ENCODE measurements around the gene TRIM68. TPM values are rescaled to one million over a fixed set of nuclear protein-coding genes. Genes with fewer than 3 reads are reported as not detected.

TRIM68 gene
- total and polyA plus RNA-seq, 2 of the 4 experiments (the other 2 are of a cell fraction): 8.1 to 8.4 TPM

DNA sequence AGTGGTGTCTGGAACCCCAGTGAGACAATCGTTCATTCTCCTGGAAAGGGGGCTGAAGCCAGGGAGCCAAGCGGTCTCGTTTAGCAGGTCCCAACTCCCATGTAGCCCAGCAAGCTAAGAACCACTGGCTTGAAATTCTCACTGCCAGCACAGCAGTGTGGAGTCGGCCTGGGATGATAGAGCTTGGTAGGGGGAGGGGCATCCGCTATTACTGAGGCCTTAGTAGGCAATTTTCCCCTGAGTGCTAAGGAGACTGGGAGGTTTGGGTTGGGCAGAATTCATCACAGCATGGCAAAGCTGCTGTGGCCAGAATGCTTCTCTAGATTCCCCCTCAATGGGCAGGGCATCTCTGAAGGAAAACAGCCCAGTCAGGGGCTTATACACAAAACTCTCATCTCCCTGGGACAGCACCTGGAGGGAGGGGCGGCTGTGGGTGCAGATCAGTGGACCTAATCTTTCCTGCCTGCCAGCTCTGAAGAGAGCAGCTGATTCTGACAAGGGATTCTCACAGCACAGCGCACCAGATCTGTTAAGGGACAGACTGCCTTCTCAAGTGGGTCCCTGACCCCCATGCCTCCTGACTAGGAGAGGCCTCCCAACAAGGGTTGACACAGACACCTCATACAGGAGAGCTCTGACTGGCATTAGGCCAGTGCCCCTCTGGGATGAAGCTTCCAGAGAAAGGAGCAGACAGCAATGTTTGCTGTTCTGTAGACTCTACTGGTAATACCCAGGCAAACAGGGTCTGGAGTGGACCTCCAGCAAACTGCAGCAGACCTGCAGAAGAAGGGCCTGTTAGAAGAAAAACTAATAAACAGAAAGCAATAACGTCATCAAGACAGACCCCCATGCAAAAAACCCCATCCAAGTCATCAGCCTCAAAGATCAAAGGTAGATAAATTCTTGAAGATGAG, 48.2 kb downstream of the TRIM68 start:
- no peaks in the 10 kb centered on the region for H3K36me3 ChIP-seq (ENCODE audit: control insufficient read depth, insufficient read depth, low read length)
- H3K9me3 ChIP-seq (ENCODE audit: control insufficient read depth, insufficient read depth, low read length): no peaks in the 10 kb centered on the region
- H3K79me1 ChIP-seq (ENCODE audit: low read depth in 1 of 2, low read length in 2 of 2): no peaks in the 10 kb centered on the region
- H3K9me1 ChIP-seq (ENCODE audit: insufficient read depth, low read length): no peaks in the 10 kb centered on the region
- ATAC-seq (ENCODE audit: low read depth) (no peak), DNase-seq (no peak)
- no peak overlapping the region for H3K4ac ChIP-seq (ENCODE audit: low read depth, low read length)
- no peaks in the 10 kb centered on the region for H3K4me1 ChIP-seq (ENCODE audit: control insufficient read depth, insufficient read depth, low read length)
- no TSS peak for BruUV-seq (replicated peaks)
- in situ Hi-C loops (cut with MboI; ENCODE audit: low sequenced_read_pairs) (no loop called here), dilution Hi-C loops (cut with HindIII; ENCODE audit: low sequenced_read_pairs, unreplicated experiment) (no loop called here), intact Hi-C loops (cut with micrococcal nuclease) (no loop called here)
- ChIA-PET CTCF (no interaction called here), POLR2A (ENCODE audit: unreplicated experiment) (no interaction called here)
- no peak overlapping the region for H3K27ac ChIP-seq (ENCODE audit: insufficient read depth, low read length)
- no peaks in the 10 kb centered on the region for H4K20me1 ChIP-seq (ENCODE audit: insufficient read depth, low read length)
- no peak overlapping the region for H3K18ac ChIP-seq (ENCODE audit: low read depth, low read length)
- H2BK120ac ChIP-seq (ENCODE audit: low read depth, low read length): no peak overlapping the region
- H4K5ac ChIP-seq (ENCODE audit: low read depth, low read length): no peak overlapping the region
- no peak overlapping the region for H4K91ac ChIP-seq (ENCODE audit: insufficient read depth, low read depth, low read length)
- no peak for TF ChIP-seq MXI1 (IDR thresholded peaks at IDR 0.05; ENCODE audit: borderline replicate concordance, low read depth, low read length)
- no peak for TF ChIP-seq CHD1 (IDR thresholded peaks at IDR 0.05; ENCODE audit: low read depth, low read length)
- TF ChIP-seq POLR2A (IDR thresholded peaks at IDR 0.05; ENCODE audit: low read depth, low read length): no peak
- TF ChIP-seq USF2 (IDR thresholded peaks at IDR 0.05; ENCODE audit: low read depth, low read length): no peak
- no peak for TF ChIP-seq SMC3 (IDR thresholded peaks at IDR 0.05; ENCODE audit: low read depth, low read length)
- TF ChIP-seq, protein P1, sequence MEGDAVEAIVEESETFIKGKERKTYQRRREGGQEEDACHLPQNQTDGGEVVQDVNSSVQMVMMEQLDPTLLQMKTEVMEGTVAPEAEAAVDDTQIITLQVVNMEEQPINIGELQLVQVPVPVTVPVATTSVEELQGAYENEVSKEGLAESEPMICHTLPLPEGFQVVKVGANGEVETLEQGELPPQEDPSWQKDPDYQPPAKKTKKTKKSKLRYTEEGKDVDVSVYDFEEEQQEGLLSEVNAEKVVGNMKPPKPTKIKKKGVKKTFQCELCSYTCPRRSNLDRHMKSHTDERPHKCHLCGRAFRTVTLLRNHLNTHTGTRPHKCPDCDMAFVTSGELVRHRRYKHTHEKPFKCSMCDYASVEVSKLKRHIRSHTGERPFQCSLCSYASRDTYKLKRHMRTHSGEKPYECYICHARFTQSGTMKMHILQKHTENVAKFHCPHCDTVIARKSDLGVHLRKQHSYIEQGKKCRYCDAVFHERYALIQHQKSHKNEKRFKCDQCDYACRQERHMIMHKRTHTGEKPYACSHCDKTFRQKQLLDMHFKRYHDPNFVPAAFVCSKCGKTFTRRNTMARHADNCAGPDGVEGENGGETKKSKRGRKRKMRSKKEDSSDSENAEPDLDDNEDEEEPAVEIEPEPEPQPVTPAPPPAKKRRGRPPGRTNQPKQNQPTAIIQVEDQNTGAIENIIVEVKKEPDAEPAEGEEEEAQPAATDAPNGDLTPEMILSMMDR (conservative IDR thresholded peaks at IDR 0.05; ENCODE audit: low read depth, low read length): no peak
- no peak for TF ChIP-seq FOS (IDR thresholded peaks at IDR 0.05; ENCODE audit: low read depth, low read length)
- no peak for TF ChIP-seq BHLHE40 (IDR thresholded peaks at IDR 0.05; ENCODE audit: low read depth, low read length)
- TF ChIP-seq RFX5 (IDR thresholded peaks at IDR 0.05; ENCODE audit: low read depth, low read length): no peak
- TF ChIP-seq MAFK (IDR thresholded peaks at IDR 0.05; ENCODE audit: low read depth, low read length): no peak
- no peak overlapping the region for H2BK15ac ChIP-seq (ENCODE audit: low read depth, low read length)
- no peak overlapping the region for H2AK9ac ChIP-seq (replicated peaks; ENCODE audit: low read depth, low read length, poor library complexity)
- no peak overlapping the region for H2AK5ac ChIP-seq (ENCODE audit: low read depth, low read length)
- no peak overlapping the region for H3K14ac ChIP-seq (replicated peaks; ENCODE audit: low read depth, low read length)
- H3K56ac ChIP-seq (ENCODE audit: extremely low read depth, insufficient read depth, low read length): no peak overlapping the region
- H2AFZ ChIP-seq (replicated peaks; ENCODE audit: low read length, poor library complexity): no peak overlapping the region
- H3K4me2 ChIP-seq (ENCODE audit: low read depth, low read length): no peak overlapping the region
- H2BK5ac ChIP-seq (ENCODE audit: low read depth, low read length, poor library complexity, severe bottlenecking): no peak overlapping the region
- no peak overlapping the region for H3K23ac ChIP-seq (ENCODE audit: low read depth, low read length)
- WGBS, 2 experiments (ENCODE audit: extremely low coverage in 2 of 2, insufficient read length in 1 of 2): 27% methylated on average over 2 of the region's 8 CpGs; no CpG with 5 or more reads in 1 of the 2 experiments
- no peaks in the 10 kb centered on the region for H3K27me3 ChIP-seq (ENCODE audit: control insufficient read depth, insufficient read depth, low read length)
- H3K9ac ChIP-seq (ENCODE audit: low read depth, low read length): no peak overlapping the region
- no peak overlapping the region for H4K8ac ChIP-seq (ENCODE audit: low read depth in 2 of 2, low read length in 2 of 2)
- H3K4me3 ChIP-seq (ENCODE audit: insufficient read depth, low read depth, low read length): no peak overlapping the region
- no peak overlapping the region for H2BK20ac ChIP-seq (ENCODE audit: low read depth, low read length)
